Left lobe of liver (tissue), 2 donors: Measurements from ENCODE around the gene RNF40. TPM values are rescaled to one million over a fixed set of nuclear protein-coding genes. Genes with fewer than 3 reads are reported as not detected.

Experiments
- ATAC-seq: fragments of 200-7000 bp; cut with Tn5 transposase; one replicate; pipeline ENCODE4 v1.9.1; 2020; ENCODE audit warnings: mild to moderate bottlenecking, moderate library complexity
- DNase-seq: peaks from one replicate; pipeline ENCODE4 v3.0.0-alpha.2; 2020; ENCODE audit warnings: low spot score
- total RNA-seq: library from RNA; stranded (reverse); gene quantifications from one replicate; pipeline ENCODE4 v1.2.1, GENCODE V29; 2021
- donor health status: DM: no; HTN: no; CAD: no; lungs with moderate emphysema.
- donor health status: DM: no; HTN: yes; CAD: no.

Gene RNF40
- total RNA-seq: 35.7 TPM

GRCh38 chr16:30761928-30762902 lies at the start of gene RNF40, which contains the start of gene CFAP119:
Gene RNF40, plus strand, starts transcription at chr16:30762322. Its CDS starts 224 bp downstream, at chr16:30762546.
Gene CFAP119, minus strand, starts transcription at chr16:30762062. Its CDS starts 314 bp downstream, at chr16:30761748.
- peak; percentile 94 for ATAC-seq
- DNase-seq: peak; percentile 98

GRCh38 chr16:30715750-30716445 lies 46.2 kb upstream of the RNF40 start:
- DNase-seq: no peak
- ATAC-seq: no peak

GRCh38 chr16:30720086-30720485 lies 42.0 kb upstream of the RNF40 start:
- DNase-seq (no peak), ATAC-seq (no peak)

- no peak for ATAC-seq
- no peak for DNase-seq
Observed at GRCh38 chr16:30720694-30721093, 41.4 kb upstream of the RNF40 start.

- DNase-seq (no peak), ATAC-seq (no peak)
Observed at GRCh38 chr16:30721167-30721566, 41.0 kb upstream of the RNF40 start.

- DNase-seq (no peak), ATAC-seq (no peak)
Observed at GRCh38 chr16:30721606-30722005, 40.5 kb upstream of the RNF40 start.

GRCh38 chr16:30722443-30722842 lies 39.7 kb upstream of the RNF40 start:
- DNase-seq (no peak), ATAC-seq (peak; percentile 27)

- DNase-seq (no peak), ATAC-seq (no peak)
Observed at GRCh38 chr16:30722916-30723315, 39.2 kb upstream of the RNF40 start.

- DNase-seq (no peak), ATAC-seq (peak; percentile 19)
Observed at GRCh38 chr16:30723725-30724355, 38.3 kb upstream of the RNF40 start.

GRCh38 chr16:30724641-30725417 lies 37.3 kb upstream of the RNF40 start:
- ATAC-seq (peak; percentile 67), DNase-seq (peak; percentile 69)

- DNase-seq (no peak), ATAC-seq (no peak)
Observed at GRCh38 chr16:30725418-30725792, 36.7 kb upstream of the RNF40 start.

- DNase-seq (no peak), ATAC-seq (no peak)
Observed at GRCh38 chr16:30728321-30728720, 33.8 kb upstream of the RNF40 start.

GRCh38 chr16:30728899-30729672 lies 33.0 kb upstream of the RNF40 start:
- ATAC-seq: peak; percentile 95

GRCh38 chr16:30731411-30731810 lies 30.7 kb upstream of the RNF40 start:
- ATAC-seq (no peak), DNase-seq (no peak)

More at GRCh38 chr16:30728899-30729672, 33.0 kb upstream of the RNF40 start:
- DNase-seq: peak; percentile 92

GRCh38 chr16:30736995-30737793 lies 24.9 kb upstream of the RNF40 start:
- no peak for DNase-seq
- ATAC-seq: no peak

GRCh38 chr16:30737794-30738648 lies 24.1 kb upstream of the RNF40 start:
- no peak for DNase-seq
- ATAC-seq: no peak

GRCh38 chr16:30738984-30739951 lies 22.9 kb upstream of the RNF40 start:
- no peak for ATAC-seq
- DNase-seq: no peak
